OCI-LY1 (cell line): ENCODE measurements around the gene LCN12.

Experiments
- EZH2 ChIP-seq: fragments of 200-600 bp; sonication (generic), shearing (Covaris generic); IDR thresholded peaks from 2 replicates; pipeline ENCODE4 v1.8.0; 2017; ENCODE audit warnings: borderline replicate concordance, mixed run types, mild to moderate bottlenecking, antibody characterized with exemption, low read length, moderate library complexity, mixed read lengths
- TF ChIP-seq, protein P1 (sequence below): fragments of 200-600 bp; sonication (generic), shearing (Covaris generic); IDR thresholded peaks from 2 replicates; pipeline ENCODE4 v1.5.1; 2017; ENCODE audit warnings: mild to moderate bottlenecking, antibody characterized with exemption, low read length, moderate library complexity, mixed read lengths

DNA sequence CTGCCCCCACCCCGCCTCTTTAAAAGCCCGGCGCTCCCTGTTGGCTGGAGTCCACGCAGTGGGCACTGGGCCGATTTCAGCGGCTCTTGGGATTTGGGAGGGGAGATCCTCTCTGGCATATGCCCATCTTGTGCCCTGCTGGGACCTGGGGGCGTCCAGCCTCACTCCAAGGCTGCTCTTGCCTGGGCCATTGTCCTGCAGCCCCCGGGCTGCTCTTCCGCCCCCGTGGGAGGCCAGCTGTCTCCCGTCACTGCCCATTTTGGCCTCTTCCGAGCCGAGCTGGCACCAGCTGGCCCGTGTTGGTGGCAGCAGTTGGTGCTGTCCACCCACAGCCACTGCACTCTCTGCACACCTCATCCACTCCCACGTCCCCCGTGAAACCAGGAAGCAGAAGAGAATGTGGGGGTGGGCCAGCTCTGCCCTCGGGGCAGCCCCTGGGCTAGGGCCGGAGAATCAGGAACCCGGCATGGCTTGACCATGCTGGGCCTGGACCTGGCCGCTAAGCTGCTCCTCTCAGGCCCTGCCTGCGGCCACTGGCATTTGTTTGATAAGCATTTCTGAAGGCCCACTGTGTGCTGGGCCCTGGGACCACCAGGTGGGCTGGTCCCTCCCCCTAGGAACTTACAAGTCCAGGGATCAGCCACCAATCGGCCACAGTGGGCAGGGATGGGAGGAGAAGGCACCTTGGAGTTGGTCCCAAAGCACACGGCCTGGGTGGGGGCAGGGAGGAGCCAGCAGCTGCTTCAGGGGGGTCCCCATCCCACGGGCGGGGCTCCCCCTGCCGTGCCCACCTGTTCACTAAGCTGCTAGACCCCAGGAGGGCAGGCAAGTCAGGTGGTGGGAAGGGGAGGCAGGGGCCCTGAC lies 4.8 kb upstream of the LCN12 start:
- TF ChIP-seq, protein P1, sequence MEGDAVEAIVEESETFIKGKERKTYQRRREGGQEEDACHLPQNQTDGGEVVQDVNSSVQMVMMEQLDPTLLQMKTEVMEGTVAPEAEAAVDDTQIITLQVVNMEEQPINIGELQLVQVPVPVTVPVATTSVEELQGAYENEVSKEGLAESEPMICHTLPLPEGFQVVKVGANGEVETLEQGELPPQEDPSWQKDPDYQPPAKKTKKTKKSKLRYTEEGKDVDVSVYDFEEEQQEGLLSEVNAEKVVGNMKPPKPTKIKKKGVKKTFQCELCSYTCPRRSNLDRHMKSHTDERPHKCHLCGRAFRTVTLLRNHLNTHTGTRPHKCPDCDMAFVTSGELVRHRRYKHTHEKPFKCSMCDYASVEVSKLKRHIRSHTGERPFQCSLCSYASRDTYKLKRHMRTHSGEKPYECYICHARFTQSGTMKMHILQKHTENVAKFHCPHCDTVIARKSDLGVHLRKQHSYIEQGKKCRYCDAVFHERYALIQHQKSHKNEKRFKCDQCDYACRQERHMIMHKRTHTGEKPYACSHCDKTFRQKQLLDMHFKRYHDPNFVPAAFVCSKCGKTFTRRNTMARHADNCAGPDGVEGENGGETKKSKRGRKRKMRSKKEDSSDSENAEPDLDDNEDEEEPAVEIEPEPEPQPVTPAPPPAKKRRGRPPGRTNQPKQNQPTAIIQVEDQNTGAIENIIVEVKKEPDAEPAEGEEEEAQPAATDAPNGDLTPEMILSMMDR: no peak
- no peak for TF ChIP-seq EZH2
